Lower leg skin (tissue), 4 donors: Measurements from ENCODE around the gene ABCB9. TPM values are rescaled to one million over a fixed set of nuclear protein-coding genes. Genes with fewer than 3 reads are reported as not detected.

Experiments
- DNase-seq, 2 donors: peaks; one replicate each; pipeline ENCODE4 v3.0.0-alpha.2; 2019; ENCODE audit warnings: low spot score in 2 of 2
- H3K4me3 ChIP-seq: fragments of 200-600 bp; sonication (generic); 2 replicates; pipeline ENCODE4 v1.5.1; 2017; ENCODE audit warnings: mild to moderate bottlenecking, low read depth; ENCODE audit not compliant: poor library complexity, severe bottlenecking
- CTCF ChIP-seq, 3 donors: fragments of 450-650 bp; IDR thresholded peaks; one replicate each; pipeline ENCODE4 v1.5.1; 2016; ENCODE audit warnings: antibody characterized with exemption in 3 of 3, mild to moderate bottlenecking in 3 of 3, moderate library complexity in 2 of 3
- POLR2A ChIP-seq, 2 donors: fragments of 450-650 bp; IDR thresholded peaks; one replicate each; pipeline ENCODE4 v1.6.1; 2016 to 2017; ENCODE audit warnings: antibody characterized with exemption in 2 of 2, mild to moderate bottlenecking in 1 of 2, moderate library complexity in 1 of 2
- WGBS, 2 donors: methylation state at CpG; one replicate each; pipeline ENCODE4 v1.1.5; 2018; 5-methylcytosine and 5-hydroxymethylcytosine counted together
- intact Hi-C: fragments of 100-400 bp; cut with DNase I; formaldehyde crosslinking; loops from one replicate; pipeline ENCODE4 v1.15.0; 2023; ENCODE audit warnings: low total_unique reads
- total RNA-seq, 4 donors: library from RNA; depleted of rRNA; stranded (reverse); fragments of >200 nt; gene quantifications; one replicate each; pipeline ENCODE4 v1.1.0, GENCODE V29; 2016

The ABCB9 gene
- total RNA-seq, 4 donors from 2014 or later: 3.4 to 10.2 (median 7.2) TPM

- no peak for TF ChIP-seq CTCF (IDR thresholded peaks at IDR 0.05)
- no peak for TF ChIP-seq POLR2A (IDR thresholded peaks at IDR 0.05)
- DNase-seq: no peak
- intact Hi-C loops: no loop called here
- 85% methylated on average over 12 of the region's 12 CpGs for WGBS, 2 donors
- H3K4me3 ChIP-seq: no peak overlapping the region
These were observed 40.7 kb upstream of the ABCB9 start for GRCh38 chr12:123006977-123007376.

GRCh38 chr12:123005081-123005626 lies 38.9 kb upstream of the ABCB9 start:
- H3K4me3 ChIP-seq: no peak overlapping the region
- TF ChIP-seq CTCF (IDR thresholded peaks at IDR 0.05): no peak
- no peak for TF ChIP-seq POLR2A (IDR thresholded peaks at IDR 0.05)
- 94 to 96% methylated on average over 20 to 21 of the region's 22 CpGs for WGBS, 2 donors
- DNase-seq: no peak
- intact Hi-C loops: no loop called here

- no peak for TF ChIP-seq CTCF (IDR thresholded peaks at IDR 0.05)
- TF ChIP-seq POLR2A (IDR thresholded peaks at IDR 0.05): no peak
- no peak overlapping the region for H3K4me3 ChIP-seq
- WGBS, 2 donors: 86% methylated on average over 14 of the region's 14 CpGs
- no peak for DNase-seq
- intact Hi-C loops: no loop called here
These were observed 38.0 kb upstream of the ABCB9 start for GRCh38 chr12:123004287-123004686.

GRCh38 chr12:123003257-123003656 lies 37.0 kb upstream of the ABCB9 start:
- DNase-seq: no peak
- WGBS, 2 donors: 92 to 94% methylated on average over 6 of the region's 6 CpGs
- no peak overlapping the region for H3K4me3 ChIP-seq
- intact Hi-C loops: no loop called here
- TF ChIP-seq CTCF (IDR thresholded peaks at IDR 0.05) (no peak), POLR2A (IDR thresholded peaks at IDR 0.05) (no peak)

GRCh38 chr12:123001464-123001863 lies 35.2 kb upstream of the ABCB9 start:
- intact Hi-C loops: no loop called here
- WGBS, 2 donors: 94 to 96% methylated on average over 3 of the region's 3 CpGs

More at GRCh38 chr12:123001464-123001863, 35.2 kb upstream of the ABCB9 start:
- no peak for DNase-seq
- TF ChIP-seq CTCF (IDR thresholded peaks at IDR 0.05) (no peak), POLR2A (IDR thresholded peaks at IDR 0.05) (no peak)
- no peak overlapping the region for H3K4me3 ChIP-seq
